HepG2 (cell line): ENCODE measurements around the gene DNAAF9. TPM values are rescaled to one million over a fixed set of nuclear protein-coding genes. Genes with fewer than 3 reads are reported as not detected.

ENCODE experiments used
- ATF7 ChIP-seq, 2 experiments: fragments of 450-650 bp in 1 of 2; sonication (generic) in 1 of 2; formaldehyde crosslinking in 1 of 2; IDR thresholded peaks; 2 replicates each; pipeline versions ENCODE4 v1.4.0 to v1.6.1; 2016 to 2020; ENCODE audit warnings: antibody characterized with exemption in 1 of 2, mild to moderate bottlenecking in 1 of 2, missing genetic modification reagents in 1 of 2
- ATRX ChIP-seq: sonication (generic); formaldehyde crosslinking; IDR thresholded peaks from 2 replicates; pipeline ENCODE4 v1.4.0; 2020; ENCODE audit warnings: missing genetic modification reagents, borderline replicate concordance
- HNRNPUL1 ChIP-seq: fragments of 200-400 bp; formaldehyde crosslinking; IDR thresholded peaks from 2 replicates; pipeline ENCODE4 v1.6.1; 2017; ENCODE audit warnings: low read depth, mild to moderate bottlenecking, low read length, moderate library complexity
- JUNB ChIP-seq: sonication (generic); formaldehyde crosslinking; IDR thresholded peaks from 2 replicates; pipeline ENCODE4 v1.8.0; 2022; ENCODE audit warnings: missing genetic modification reagents, mild to moderate bottlenecking, borderline replicate concordance
- KLF12 ChIP-seq: sonication (generic); formaldehyde crosslinking; IDR thresholded peaks from 2 replicates; pipeline ENCODE4 v1.4.0; 2020; ENCODE audit warnings: missing genetic modification reagents, borderline replicate concordance
- MBNL3 ChIP-seq: fragments of 250-450 bp; sonication (Bioruptor Pico); conservative IDR thresholded peaks from 2 replicates; pipeline ENCODE4 v1.8.0; 2022; ENCODE audit warnings: mild to moderate bottlenecking, inconsistent platforms
- MIXL1 ChIP-seq: IDR thresholded peaks from 2 replicates; pipeline ENCODE4 v1.6.1; 2016
- ONECUT2 ChIP-seq: sonication (generic); formaldehyde crosslinking; IDR thresholded peaks from 2 replicates; pipeline ENCODE4 v1.4.0; 2020; ENCODE audit warnings: missing genetic modification reagents
- RAD21 ChIP-seq: fragments of 450-650 bp; formaldehyde crosslinking; IDR thresholded peaks from 2 replicates; pipeline ENCODE4 v1.5.0; 2020; ENCODE audit warnings: mild to moderate bottlenecking
- SMARCC2 ChIP-seq: fragments of 450-650 bp; IDR thresholded peaks from 2 replicates; pipeline ENCODE4 v1.6.1; 2017; ENCODE audit warnings: antibody characterized with exemption, mild to moderate bottlenecking
- TARDBP ChIP-seq: sonication (generic); formaldehyde crosslinking; IDR thresholded peaks from 2 replicates; pipeline ENCODE4 v1.8.0; 2022; ENCODE audit warnings: mild to moderate bottlenecking, missing genetic modification reagents
- ZNF552 ChIP-seq: sonication (generic); formaldehyde crosslinking; IDR thresholded peaks from 2 replicates; pipeline ENCODE4 v1.9.0; 2022; ENCODE audit warnings: missing genetic modification reagents, mild to moderate bottlenecking, borderline replicate concordance
- ZNF570 ChIP-seq: sonication (generic); formaldehyde crosslinking; IDR thresholded peaks from 2 replicates; pipeline ENCODE4 v1.4.0; 2020; ENCODE audit warnings: mild to moderate bottlenecking, missing genetic modification reagents, borderline replicate concordance
- ZNF660 ChIP-seq: sonication (generic); formaldehyde crosslinking; IDR thresholded peaks from 2 replicates; pipeline ENCODE4 v1.5.1; 2020; ENCODE audit warnings: mild to moderate bottlenecking, low read depth, missing genetic modification reagents, borderline replicate concordance
- ZNF75D ChIP-seq: sonication (generic); formaldehyde crosslinking; IDR thresholded peaks from 2 replicates; pipeline ENCODE4 v1.8.1; 2023; ENCODE audit warnings: missing genetic modification reagents, mild to moderate bottlenecking, borderline replicate concordance
- ZSCAN12 ChIP-seq: sonication (generic); formaldehyde crosslinking; IDR thresholded peaks from 2 replicates; pipeline ENCODE4 v1.9.0; 2021; ENCODE audit warnings: mild to moderate bottlenecking, missing genetic modification reagents
- polyA plus RNA-seq, 8 experiments: library from polyadenylated mRNA; depleted of rRNA in 3 of 8; stranded (reverse) in 7 of 8; unstranded in 1 of 8; fragments of >200 nt; fragmentation: Illumina TruSeq in 4 of 8; extraction: Trizol in 4 of 8; gene quantifications; 2 replicates each; pipeline versions ENCODE4 v1.2.1 to v1.2.3, GENCODE V29; 2011 to 2016; ENCODE audit warnings: low read depth in 4 of 8, missing spikeins in 1 of 8, mixed read lengths in 1 of 8; ENCODE audit not compliant: insufficient read depth in 1 of 8
- total RNA-seq, 5 experiments: library from RNA; depleted of rRNA; stranded (reverse); fragments of >200 nt; fragmentation: Illumina TruSeq; extraction: Trizol; gene quantifications; 2 replicates each; pipeline ENCODE4 v1.2.3, GENCODE V29; 2016; ENCODE audit warnings: low read depth in 1 of 5
- TF ChIP-seq, protein P1 (sequence below): sonication (generic); formaldehyde crosslinking; IDR thresholded peaks from 2 replicates; pipeline ENCODE4 v1.5.0; 2020; ENCODE audit warnings: mild to moderate bottlenecking, missing genetic modification reagents, borderline replicate concordance
- TF ChIP-seq, protein P2 (sequence below): sonication (generic); formaldehyde crosslinking; IDR thresholded peaks from 2 replicates; pipeline ENCODE4 v1.8.1; 2022; ENCODE audit warnings: low read depth, mild to moderate bottlenecking, missing genetic modification reagents
- TF ChIP-seq, protein P3 (sequence below): sonication (generic); formaldehyde crosslinking; IDR thresholded peaks from 2 replicates; pipeline ENCODE4 v1.5.0; 2020; ENCODE audit warnings: missing genetic modification reagents, mild to moderate bottlenecking, borderline replicate concordance
- TF ChIP-seq, protein P4 (sequence below): sonication (generic); formaldehyde crosslinking; IDR thresholded peaks from 2 replicates; pipeline ENCODE4 v1.5.0; 2020; ENCODE audit warnings: missing genetic modification reagents

The DNAAF9 gene
- total and polyA plus RNA-seq, 2 of the 13 experiments (the other 11 are each of a cell fraction or from before 2014, with no cell fraction given), result 10.5 to 14.9 TPM

DNA sequence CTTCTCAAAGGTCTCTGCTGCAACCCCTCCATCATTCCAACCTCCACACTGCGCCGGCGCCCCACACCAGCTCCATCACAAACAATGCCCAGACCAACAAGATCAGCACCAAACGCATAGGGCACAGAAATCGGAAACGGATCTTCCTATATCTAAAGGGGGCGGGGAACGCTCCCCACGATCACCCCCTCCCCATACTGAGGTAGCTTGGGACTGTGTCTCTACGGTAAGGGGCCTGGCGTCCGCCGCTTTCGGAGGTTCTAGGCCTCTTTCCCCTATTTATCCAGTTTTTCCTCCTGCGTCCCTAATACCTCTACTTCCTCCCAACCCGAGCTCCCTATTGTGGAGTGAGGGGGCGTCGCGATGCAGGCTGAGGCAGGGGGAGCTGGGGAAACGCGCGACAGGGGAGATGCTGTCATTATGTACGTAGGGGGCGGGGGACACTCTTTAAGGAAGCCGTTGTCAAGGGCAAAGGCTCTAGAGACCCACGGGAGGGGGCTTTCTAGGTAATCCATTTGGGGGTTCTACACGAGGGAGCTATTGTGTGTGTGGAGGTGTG, 909 bp downstream of the DNAAF9 start (continued):
- TF ChIP-seq ZNF75D (CRISPR knock-in tag) (no peak), ZNF570 (CRISPR knock-in tag) (no peak), JUNB (CRISPR knock-in tag) (no peak), HNRNPUL1 (no peak), ZSCAN12 (CRISPR knock-in tag) (no peak), ATF7 (IDR thresholded peaks at IDR 0.05) (no peak), ATF7 (CRISPR knock-in tag; IDR thresholded peaks at IDR 0.05) (no peak), TARDBP (CRISPR knock-in tag) (no peak), ZNF660 (CRISPR knock-in tag) (no peak), ONECUT2 (CRISPR knock-in tag) (no peak), MBNL3 (CRISPR knock-in tag) (no peak), SMARCC2 (no peak), MIXL1 (CRISPR knock-in tag) (no peak), ATRX (CRISPR knock-in tag) (no peak), KLF12 (CRISPR knock-in tag) (no peak), RAD21 (CRISPR knock-in tag) (no peak), ZNF552 (CRISPR knock-in tag) (no peak)
- TF ChIP-seq, protein P1, sequence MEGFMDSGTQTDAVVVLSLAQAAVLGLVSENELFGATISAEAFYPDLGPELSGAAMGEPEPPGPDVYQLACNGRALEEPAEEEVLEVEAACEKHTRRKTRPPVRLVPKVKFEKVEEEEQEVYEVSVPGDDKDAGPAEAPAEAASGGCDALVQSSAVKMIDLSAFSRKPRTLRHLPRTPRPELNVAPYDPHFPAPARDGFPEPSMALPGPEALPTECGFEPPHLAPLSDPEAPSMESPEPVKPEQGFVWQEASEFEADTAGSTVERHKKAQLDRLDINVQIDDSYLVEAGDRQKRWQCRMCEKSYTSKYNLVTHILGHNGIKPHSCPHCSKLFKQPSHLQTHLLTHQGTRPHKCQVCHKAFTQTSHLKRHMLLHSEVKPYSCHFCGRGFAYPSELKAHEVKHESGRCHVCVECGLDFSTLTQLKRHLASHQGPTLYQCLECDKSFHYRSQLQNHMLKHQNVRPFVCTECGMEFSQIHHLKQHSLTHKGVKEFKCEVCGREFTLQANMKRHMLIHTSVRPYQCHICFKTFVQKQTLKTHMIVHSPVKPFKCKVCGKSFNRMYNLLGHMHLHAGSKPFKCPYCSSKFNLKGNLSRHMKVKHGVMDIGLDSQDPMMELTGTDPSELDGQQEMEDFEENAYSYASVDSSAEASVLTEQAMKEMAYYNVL (CRISPR knock-in tag), result 0 out of 2 replicates have a peak, but pooled peaks have one; percentile 59
- TF ChIP-seq, protein P2, sequence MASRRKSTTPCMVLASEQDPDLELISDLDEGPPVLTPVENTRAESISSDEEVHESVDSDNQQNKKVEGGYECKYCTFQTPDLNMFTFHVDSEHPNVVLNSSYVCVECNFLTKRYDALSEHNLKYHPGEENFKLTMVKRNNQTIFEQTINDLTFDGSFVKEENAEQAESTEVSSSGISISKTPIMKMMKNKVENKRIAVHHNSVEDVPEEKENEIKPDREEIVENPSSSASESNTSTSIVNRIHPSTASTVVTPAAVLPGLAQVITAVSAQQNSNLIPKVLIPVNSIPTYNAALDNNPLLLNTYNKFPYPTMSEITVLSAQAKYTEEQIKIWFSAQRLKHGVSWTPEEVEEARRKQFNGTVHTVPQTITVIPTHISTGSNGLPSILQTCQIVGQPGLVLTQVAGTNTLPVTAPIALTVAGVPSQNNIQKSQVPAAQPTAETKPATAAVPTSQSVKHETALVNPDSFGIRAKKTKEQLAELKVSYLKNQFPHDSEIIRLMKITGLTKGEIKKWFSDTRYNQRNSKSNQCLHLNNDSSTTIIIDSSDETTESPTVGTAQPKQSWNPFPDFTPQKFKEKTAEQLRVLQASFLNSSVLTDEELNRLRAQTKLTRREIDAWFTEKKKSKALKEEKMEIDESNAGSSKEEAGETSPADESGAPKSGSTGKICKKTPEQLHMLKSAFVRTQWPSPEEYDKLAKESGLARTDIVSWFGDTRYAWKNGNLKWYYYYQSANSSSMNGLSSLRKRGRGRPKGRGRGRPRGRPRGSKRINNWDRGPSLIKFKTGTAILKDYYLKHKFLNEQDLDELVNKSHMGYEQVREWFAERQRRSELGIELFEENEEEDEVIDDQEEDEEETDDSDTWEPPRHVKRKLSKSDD (CRISPR knock-in tag), result no peak
- TF ChIP-seq, protein P3, sequence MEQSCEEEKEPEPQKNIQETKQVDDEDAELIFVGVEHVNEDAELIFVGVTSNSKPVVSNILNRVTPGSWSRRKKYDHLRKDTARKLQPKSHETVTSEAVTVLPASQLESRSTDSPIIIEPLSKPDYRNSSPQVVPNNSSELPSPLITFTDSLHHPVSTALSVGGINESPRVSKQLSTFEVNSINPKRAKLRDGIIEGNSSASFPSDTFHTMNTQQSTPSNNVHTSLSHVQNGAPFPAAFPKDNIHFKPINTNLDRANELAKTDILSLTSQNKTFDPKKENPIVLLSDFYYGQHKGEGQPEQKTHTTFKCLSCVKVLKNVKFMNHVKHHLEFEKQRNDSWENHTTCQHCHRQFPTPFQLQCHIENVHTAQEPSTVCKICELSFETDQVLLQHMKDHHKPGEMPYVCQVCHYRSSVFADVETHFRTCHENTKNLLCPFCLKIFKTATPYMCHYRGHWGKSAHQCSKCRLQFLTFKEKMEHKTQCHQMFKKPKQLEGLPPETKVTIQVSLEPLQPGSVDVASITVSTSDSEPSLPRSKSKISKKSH (CRISPR knock-in tag), result peak; percentile 71; the same call in 1 of the 2 replicates
- TF ChIP-seq, protein P4, sequence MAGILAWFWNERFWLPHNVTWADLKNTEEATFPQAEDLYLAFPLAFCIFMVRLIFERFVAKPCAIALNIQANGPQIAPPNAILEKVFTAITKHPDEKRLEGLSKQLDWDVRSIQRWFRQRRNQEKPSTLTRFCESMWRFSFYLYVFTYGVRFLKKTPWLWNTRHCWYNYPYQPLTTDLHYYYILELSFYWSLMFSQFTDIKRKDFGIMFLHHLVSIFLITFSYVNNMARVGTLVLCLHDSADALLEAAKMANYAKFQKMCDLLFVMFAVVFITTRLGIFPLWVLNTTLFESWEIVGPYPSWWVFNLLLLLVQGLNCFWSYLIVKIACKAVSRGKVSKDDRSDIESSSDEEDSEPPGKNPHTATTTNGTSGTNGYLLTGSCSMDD (CRISPR knock-in tag), result no peak
